ENCODE results near the gene FEM1A. TPM values are rescaled to one million over a fixed set of nuclear protein-coding genes. Genes with fewer than 3 reads are reported as not detected.

The FEM1A gene
- total RNA-seq, 1 experiment from 2014 or later, result 17.7 TPM

GRCh38 chr19:4754248-4754647 is 37.3 kb upstream of the FEM1A start:
- H3K9me2 ChIP-seq (ENCODE audit: insufficient read depth), result no peaks in the 10 kb centered on the region
- no peak overlapping the region for H3K4me2 ChIP-seq (ENCODE audit: low read length)
- DNase-seq (ENCODE audit: low read depth, low spot score), result no peak
- H3K79me2 ChIP-seq (ENCODE audit: insufficient read depth, low read length), result no peaks in the 10 kb centered on the region
- ChIA-PET CTCF (no interaction called here), RAD21 (ENCODE audit: low non-redundant PET in 1 of 2, low total read pairs in 2 of 2, uncharacterized antibody in 2 of 2, unreplicated experiment in 2 of 2) (no interaction called here), POLR2A (no interaction called here)
- no TSS peak for BruUV-seq (replicated peaks)
- intact Hi-C loops (cut with micrococcal nuclease), result no loop called here
- H3K4me3 ChIP-seq (replicated peaks in 1 of 2; ENCODE audit: low read depth in 1 of 2, low read length in 2 of 2), result no peak overlapping the region
- no peaks in the 10 kb centered on the region for H3K9me3 ChIP-seq (ENCODE audit: control insufficient read depth in 1 of 2, insufficient read depth in 1 of 2, low read depth in 1 of 2, low read length in 2 of 2)
- no peak overlapping the region for H2AFZ ChIP-seq (ENCODE audit: low read depth, low read length, poor library complexity, severe bottlenecking)
- no peaks in the 10 kb centered on the region for H3K27me3 ChIP-seq (ENCODE audit: insufficient read depth, low read length)
- no peak for ATAC-seq
- H3K27ac ChIP-seq (ENCODE audit: low read depth, low read length), result no peak overlapping the region
- H3K36me3 ChIP-seq (ENCODE audit: control insufficient read depth in 1 of 2, insufficient read depth in 2 of 2, low read length in 2 of 2), result no peaks in the 10 kb centered on the region
- H3K9ac ChIP-seq (ENCODE audit: low read length), result no peak overlapping the region
- TF ChIP-seq SRF (IDR thresholded peaks at IDR 0.05; ENCODE audit: low read depth) (no peak), POLR2AphosphoS5 (IDR thresholded peaks at IDR 0.05; ENCODE audit: low read depth, low read length) (no peak), ATF3 (IDR thresholded peaks at IDR 0.05) (no peak), EGR1 (IDR thresholded peaks at IDR 0.05; ENCODE audit: low read depth) (no peak), JUND (IDR thresholded peaks at IDR 0.05) (no peak), ZFX (IDR thresholded peaks at IDR 0.05) (no peak), RAD21 (IDR thresholded peaks at IDR 0.05; ENCODE audit: low read depth) (no peak)
- TF ChIP-seq, protein P1, sequence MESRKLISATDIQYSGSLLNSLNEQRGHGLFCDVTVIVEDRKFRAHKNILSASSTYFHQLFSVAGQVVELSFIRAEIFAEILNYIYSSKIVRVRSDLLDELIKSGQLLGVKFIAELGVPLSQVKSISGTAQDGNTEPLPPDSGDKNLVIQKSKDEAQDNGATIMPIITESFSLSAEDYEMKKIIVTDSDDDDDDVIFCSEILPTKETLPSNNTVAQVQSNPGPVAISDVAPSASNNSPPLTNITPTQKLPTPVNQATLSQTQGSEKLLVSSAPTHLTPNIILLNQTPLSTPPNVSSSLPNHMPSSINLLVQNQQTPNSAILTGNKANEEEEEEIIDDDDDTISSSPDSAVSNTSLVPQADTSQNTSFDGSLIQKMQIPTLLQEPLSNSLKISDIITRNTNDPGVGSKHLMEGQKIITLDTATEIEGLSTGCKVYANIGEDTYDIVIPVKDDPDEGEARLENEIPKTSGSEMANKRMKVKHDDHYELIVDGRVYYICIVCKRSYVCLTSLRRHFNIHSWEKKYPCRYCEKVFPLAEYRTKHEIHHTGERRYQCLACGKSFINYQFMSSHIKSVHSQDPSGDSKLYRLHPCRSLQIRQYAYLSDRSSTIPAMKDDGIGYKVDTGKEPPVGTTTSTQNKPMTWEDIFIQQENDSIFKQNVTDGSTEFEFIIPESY (IDR thresholded peaks at IDR 0.05; ENCODE audit: extremely low read depth, insufficient replicate concordance, low read length), result no peak
- H3K4me1 ChIP-seq (ENCODE audit: control insufficient read depth in 1 of 2, insufficient read depth in 2 of 2, low read length in 2 of 2), result peaks cover 0 to under 1% of the 10 kb centered on the region in 2 experiments; a peak in 2 of 4 replicates
- H4K20me1 ChIP-seq (ENCODE audit: insufficient read depth), result no peaks in the 10 kb centered on the region

GRCh38 chr19:4755459-4755858 is 36.1 kb upstream of the FEM1A start:
- no TSS peak for BruUV-seq (replicated peaks)
- no peaks in the 10 kb centered on the region for H3K27me3 ChIP-seq (ENCODE audit: insufficient read depth, low read length)
- H3K9me3 ChIP-seq (ENCODE audit: control insufficient read depth in 1 of 2, insufficient read depth in 1 of 2, low read depth in 1 of 2, low read length in 2 of 2), result no peaks in the 10 kb centered on the region
- H3K4me2 ChIP-seq (ENCODE audit: low read length), result no peak overlapping the region
- H3K9ac ChIP-seq (ENCODE audit: low read length), result no peak overlapping the region
- H3K4me3 ChIP-seq (replicated peaks in 1 of 2; ENCODE audit: low read depth in 1 of 2, low read length in 2 of 2), result no peak overlapping the region
- POLR2A ChIA-PET, result no interaction called here
- no peak overlapping the region for H3K27ac ChIP-seq (ENCODE audit: low read depth, low read length)
- ATAC-seq, result no peak
- H3K9me2 ChIP-seq (ENCODE audit: insufficient read depth), result no peaks in the 10 kb centered on the region
- H3K79me2 ChIP-seq (ENCODE audit: insufficient read depth, low read length), result no peaks in the 10 kb centered on the region
- no peak for DNase-seq (ENCODE audit: low read depth, low spot score)
- CTCF ChIA-PET, result no interaction called here
- no peaks in the 10 kb centered on the region for H4K20me1 ChIP-seq (ENCODE audit: insufficient read depth)
- H3K36me3 ChIP-seq (ENCODE audit: control insufficient read depth in 1 of 2, insufficient read depth in 2 of 2, low read length in 2 of 2), result no peaks in the 10 kb centered on the region
- peaks cover 5 to 13% of the 10 kb centered on the region in 2 experiments for H3K4me1 ChIP-seq (ENCODE audit: control insufficient read depth in 1 of 2, insufficient read depth in 2 of 2, low read length in 2 of 2)
- RAD21 ChIA-PET (ENCODE audit: low non-redundant PET in 1 of 2, low total read pairs in 2 of 2, uncharacterized antibody in 2 of 2, unreplicated experiment in 2 of 2), result no interaction called here
- intact Hi-C loops (cut with micrococcal nuclease), result no loop called here
- H2AFZ ChIP-seq (ENCODE audit: low read depth, low read length, poor library complexity, severe bottlenecking), result no peak overlapping the region
- TF ChIP-seq YY1 (IDR thresholded peaks at IDR 0.05; ENCODE audit: extremely low read depth, insufficient replicate concordance, low read depth, low read length), result no peak
- TF ChIP-seq, protein P1 (IDR thresholded peaks at IDR 0.05; ENCODE audit: extremely low read depth, insufficient replicate concordance, low read length), result no peak
- TF ChIP-seq, protein P2, sequence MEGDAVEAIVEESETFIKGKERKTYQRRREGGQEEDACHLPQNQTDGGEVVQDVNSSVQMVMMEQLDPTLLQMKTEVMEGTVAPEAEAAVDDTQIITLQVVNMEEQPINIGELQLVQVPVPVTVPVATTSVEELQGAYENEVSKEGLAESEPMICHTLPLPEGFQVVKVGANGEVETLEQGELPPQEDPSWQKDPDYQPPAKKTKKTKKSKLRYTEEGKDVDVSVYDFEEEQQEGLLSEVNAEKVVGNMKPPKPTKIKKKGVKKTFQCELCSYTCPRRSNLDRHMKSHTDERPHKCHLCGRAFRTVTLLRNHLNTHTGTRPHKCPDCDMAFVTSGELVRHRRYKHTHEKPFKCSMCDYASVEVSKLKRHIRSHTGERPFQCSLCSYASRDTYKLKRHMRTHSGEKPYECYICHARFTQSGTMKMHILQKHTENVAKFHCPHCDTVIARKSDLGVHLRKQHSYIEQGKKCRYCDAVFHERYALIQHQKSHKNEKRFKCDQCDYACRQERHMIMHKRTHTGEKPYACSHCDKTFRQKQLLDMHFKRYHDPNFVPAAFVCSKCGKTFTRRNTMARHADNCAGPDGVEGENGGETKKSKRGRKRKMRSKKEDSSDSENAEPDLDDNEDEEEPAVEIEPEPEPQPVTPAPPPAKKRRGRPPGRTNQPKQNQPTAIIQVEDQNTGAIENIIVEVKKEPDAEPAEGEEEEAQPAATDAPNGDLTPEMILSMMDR (IDR thresholded peaks at IDR 0.05 in 2 of 3, conservative IDR thresholded peaks at IDR 0.05 in 1 of 3; ENCODE audit: borderline replicate concordance in 1 of 3, insufficient read depth in 1 of 3, low read depth in 2 of 3, low read length in 2 of 3), result no peak
- TF ChIP-seq POLR2AphosphoS5 (IDR thresholded peaks at IDR 0.05; ENCODE audit: low read depth, low read length), result no peak
- no peak for TF ChIP-seq SRF (IDR thresholded peaks at IDR 0.05; ENCODE audit: low read depth)
- TF ChIP-seq FOSL1 (IDR thresholded peaks at IDR 0.05; ENCODE audit: low read depth), result no peak
- TF ChIP-seq RAD21 (IDR thresholded peaks at IDR 0.05; ENCODE audit: low read depth), result no peak
- no peak for TF ChIP-seq JUND (IDR thresholded peaks at IDR 0.05)
- TF ChIP-seq ZFX (IDR thresholded peaks at IDR 0.05), result no peak
- no peak for TF ChIP-seq EZH2 (IDR thresholded peaks at IDR 0.05)
- no peak for TF ChIP-seq EZH2phosphoT487 (IDR thresholded peaks at IDR 0.05; ENCODE audit: borderline replicate concordance)
- no peak for TF ChIP-seq CEBPB (IDR thresholded peaks at IDR 0.05; ENCODE audit: low read depth)
- TF ChIP-seq SIN3A (IDR thresholded peaks at IDR 0.05; ENCODE audit: low read depth), result no peak
